ENCODE data around the gene C20orf204. TPM values are rescaled to one million over a fixed set of nuclear protein-coding genes. Genes with fewer than 3 reads are reported as not detected.
A peak's percentile ranks its signal among the peaks of the same experiment; 100 is the strongest.
"Not testable (repeated sequence)": the region's sequence is repeated elsewhere in the genome, so short reads cannot be mapped to it uniquely, and the experiment has no call there.

Gene C20orf204
- total RNA-seq, 2 experiments from 2014 or later: 6.1 to 6.4 TPM

DNA sequence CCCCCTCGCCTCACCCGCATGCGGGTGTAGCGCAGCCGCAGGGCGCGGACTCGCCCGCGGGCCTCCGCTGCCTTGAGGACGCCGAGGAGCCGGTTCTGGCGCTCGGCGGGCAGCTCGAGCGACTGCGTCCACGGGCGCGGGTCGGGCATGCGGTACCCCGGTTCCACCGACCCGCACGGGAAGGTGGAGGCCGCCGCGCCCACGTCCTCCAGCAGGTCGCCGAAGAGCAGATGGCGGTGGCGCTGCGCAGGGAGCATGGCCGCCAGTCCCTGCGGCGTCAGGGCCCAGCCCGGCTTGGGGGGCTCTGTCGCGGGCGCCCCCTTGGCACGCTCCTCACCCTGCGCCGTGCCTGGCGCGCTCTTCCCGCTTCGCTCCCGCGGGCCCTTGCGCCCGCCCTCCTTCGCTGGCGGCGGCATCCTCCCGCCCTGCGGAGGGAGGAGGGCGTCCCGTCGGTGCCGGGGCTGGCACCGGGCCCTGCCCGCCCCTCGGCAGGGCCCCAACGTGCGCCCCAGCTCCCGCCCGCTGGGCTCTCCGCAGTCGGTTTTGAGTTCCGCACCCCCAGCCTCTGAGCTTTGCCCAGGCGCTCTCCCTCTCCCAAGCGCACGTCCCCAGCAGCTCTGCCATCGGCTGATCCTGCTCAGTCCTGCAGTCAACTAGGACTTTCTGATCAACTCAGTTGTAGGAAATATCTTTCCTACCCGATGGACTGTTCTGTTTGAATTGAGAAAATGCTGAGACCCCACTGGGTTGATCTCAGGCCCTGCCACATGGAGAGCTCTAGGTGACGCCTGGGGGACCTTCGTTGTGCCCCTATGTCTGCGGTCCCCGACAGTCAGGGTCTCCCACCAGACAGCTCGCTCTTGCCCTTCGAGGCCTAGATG is 48.1 kb downstream of the C20orf204 start, which contains the start of gene LKAAEAR1:
Gene LKAAEAR1 (minus strand): TSS at position 595 of the 881 bp plus-strand sequence. CDS start 179 bp downstream, at position 416.
- CTCF ChIA-PET: interaction anchor here (0.8 to 2.6 kb wide), 8 partner anchors 16 to 900 kb away, joined by 3 to 25 read pairs (median 3); partner anchors contain the start of gene PCMTD2
- intact Hi-C loops (cut with DNase I, micrococcal nuclease): loop anchor here (1.0 to 5.0 kb wide), 2 partner anchors 36 to 168 kb away; no protein-coding TSS in a partner anchor
- Mint-ChIP-seq H3K36me3 (ENCODE audit: low read depth) (no peaks in the 10 kb centered on the region), H3K4me3 (peak within 1 kb of the TSS; percentile 91), H3K9me3 (no peaks in the 10 kb centered on the region), H3K27ac (peak within 1 kb of the TSS; percentile 73), H3K4me1 (ENCODE audit: low read depth) (peaks cover 34% of the 10 kb centered on the region), H3K27me3 (no peaks in the 10 kb centered on the region)
- POLR2A ChIA-PET: interaction anchor here (0.7 to 2.5 kb wide), 11 partner anchors 15 to 564 kb away, joined by 3 to 8 read pairs (median 4); partner anchors contain the start of genes PPDPF and TCEA2
- peak within 1 kb of the TSS; percentile 37 for H3K4me3 ChIP-seq (ENCODE audit: low read length)
- peaks cover 39% of the 10 kb centered on the region for H3K4me1 ChIP-seq (ENCODE audit: insufficient read depth, low read length)
- H3K36me3 ChIP-seq (ENCODE audit: insufficient read depth, low read length): no peaks in the 10 kb centered on the region
- ATAC-seq (ENCODE audit: poor library complexity) (no peak), DNase-seq (peak in 1 of 14 experiments; percentile 53)
- H3K27ac ChIP-seq (ENCODE audit: low read depth in 1 of 2, low read length in 2 of 2): no peak within 1 kb of the TSS
- peaks cover 8 to 20% of the 10 kb centered on the region in 2 experiments for H3K9me3 ChIP-seq (ENCODE audit: control insufficient read depth in 1 of 2, insufficient read depth in 1 of 2, low read length in 2 of 2)
- TF ChIP-seq, protein P1, sequence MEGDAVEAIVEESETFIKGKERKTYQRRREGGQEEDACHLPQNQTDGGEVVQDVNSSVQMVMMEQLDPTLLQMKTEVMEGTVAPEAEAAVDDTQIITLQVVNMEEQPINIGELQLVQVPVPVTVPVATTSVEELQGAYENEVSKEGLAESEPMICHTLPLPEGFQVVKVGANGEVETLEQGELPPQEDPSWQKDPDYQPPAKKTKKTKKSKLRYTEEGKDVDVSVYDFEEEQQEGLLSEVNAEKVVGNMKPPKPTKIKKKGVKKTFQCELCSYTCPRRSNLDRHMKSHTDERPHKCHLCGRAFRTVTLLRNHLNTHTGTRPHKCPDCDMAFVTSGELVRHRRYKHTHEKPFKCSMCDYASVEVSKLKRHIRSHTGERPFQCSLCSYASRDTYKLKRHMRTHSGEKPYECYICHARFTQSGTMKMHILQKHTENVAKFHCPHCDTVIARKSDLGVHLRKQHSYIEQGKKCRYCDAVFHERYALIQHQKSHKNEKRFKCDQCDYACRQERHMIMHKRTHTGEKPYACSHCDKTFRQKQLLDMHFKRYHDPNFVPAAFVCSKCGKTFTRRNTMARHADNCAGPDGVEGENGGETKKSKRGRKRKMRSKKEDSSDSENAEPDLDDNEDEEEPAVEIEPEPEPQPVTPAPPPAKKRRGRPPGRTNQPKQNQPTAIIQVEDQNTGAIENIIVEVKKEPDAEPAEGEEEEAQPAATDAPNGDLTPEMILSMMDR (IDR thresholded peaks at IDR 0.05): peak; percentile 19
- peaks cover 0 to 5% of the 10 kb centered on the region in 2 experiments for H3K27me3 ChIP-seq (ENCODE audit: control insufficient read depth in 1 of 2, insufficient read depth in 2 of 2, low read length in 2 of 2)

DNA sequence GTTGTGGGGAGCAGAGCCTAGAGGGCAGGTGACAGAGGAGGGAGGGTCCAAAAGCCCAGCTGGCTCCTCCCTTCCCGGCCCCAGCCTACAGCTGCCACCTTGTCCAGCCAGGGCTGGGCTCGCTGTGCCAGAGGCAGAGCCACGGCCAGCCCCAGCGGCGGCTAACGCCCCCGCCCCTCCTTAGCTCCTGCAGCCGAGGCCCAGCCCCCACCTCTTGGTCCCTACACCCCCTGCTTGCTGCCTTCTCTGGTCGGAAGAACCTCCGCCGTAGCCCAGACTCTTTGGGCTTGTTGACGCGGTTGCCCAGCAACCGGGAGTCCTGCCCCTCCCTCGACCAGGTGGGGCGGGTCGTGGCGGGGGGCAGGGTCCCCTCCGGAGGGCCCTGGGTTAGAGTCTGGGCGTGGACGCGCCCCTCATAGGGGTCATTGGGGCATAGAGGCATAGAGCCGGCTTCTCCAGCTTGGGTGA is 48.7 kb downstream of the C20orf204 start:
- CTCF ChIA-PET: interaction anchor here (2.1 kb wide), 1 partner anchor 46 kb away, joined by 12 read pairs; no protein-coding TSS in a partner anchor
- Histone ChIP-seq H3K4me3 (ENCODE audit: low read length) (no peak overlapping the region), H3K36me3 (ENCODE audit: insufficient read depth, low read length) (no peaks in the 10 kb centered on the region), H3K27me3 (ENCODE audit: control insufficient read depth in 1 of 2, insufficient read depth in 2 of 2, low read length in 2 of 2) (peaks cover 0 to 5% of the 10 kb centered on the region in 2 experiments), H3K9me3 (ENCODE audit: control insufficient read depth in 1 of 2, insufficient read depth in 1 of 2, low read length in 2 of 2) (peaks cover 8 to 20% of the 10 kb centered on the region in 2 experiments), H3K27ac (ENCODE audit: low read depth in 1 of 2, low read length in 2 of 2) (no peak overlapping the region), H3K4me1 (ENCODE audit: insufficient read depth, low read length) (peaks cover 39% of the 10 kb centered on the region)
- Mint-ChIP-seq H3K4me1 (ENCODE audit: low read depth) (peaks cover 34% of the 10 kb centered on the region), H3K27me3 (no peaks in the 10 kb centered on the region), H3K4me3 (peak overlapping the region; percentile 91), H3K36me3 (ENCODE audit: low read depth) (no peaks in the 10 kb centered on the region), H3K9me3 (no peaks in the 10 kb centered on the region), H3K27ac (peak overlapping the region; percentile 73)
- DNase-seq (peak in 1 of 14 experiments; percentile 52), ATAC-seq (ENCODE audit: poor library complexity) (no peak)
- POLR2A ChIA-PET: interaction anchor here (1.2 to 2.5 kb wide), 5 partner anchors 15 to 46 kb away, joined by 4 to 8 read pairs (median 6); no protein-coding TSS in a partner anchor
- TF ChIP-seq, protein P1 (IDR thresholded peaks at IDR 0.05): no peak
- intact Hi-C loops (cut with DNase I, micrococcal nuclease): loop anchor here in 1 of 2 experiments (5.0 kb wide), 1 partner anchor 168 kb away; no protein-coding TSS in a partner anchor

DNA sequence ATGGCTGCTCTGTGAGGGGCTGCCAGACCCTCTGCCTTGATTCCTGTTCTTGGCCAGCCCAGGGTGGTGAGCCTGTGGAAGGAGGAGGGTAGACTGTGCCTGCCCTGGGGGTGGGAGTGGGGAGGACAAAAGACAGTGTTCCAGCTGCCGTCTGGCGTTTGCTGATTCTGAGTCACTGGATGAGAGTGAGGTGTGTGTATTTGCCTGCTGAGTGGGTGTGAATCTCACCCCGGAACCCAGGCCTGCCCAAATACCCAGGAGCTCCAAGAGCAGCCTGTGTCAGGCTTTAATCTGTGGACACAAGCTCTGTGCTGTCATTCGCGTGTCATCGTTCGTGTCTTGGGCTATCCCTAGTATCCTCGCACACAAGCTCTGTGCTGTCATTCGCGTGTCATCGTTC is 50.8 kb downstream of the C20orf204 start:
- no peak for DNase-seq
- Mint-ChIP-seq H3K9me3 (no peaks in the 10 kb centered on the region), H3K4me3 (no peak overlapping the region), H3K27me3 (no peaks in the 10 kb centered on the region), H3K36me3 (ENCODE audit: low read depth) (no peaks in the 10 kb centered on the region), H3K27ac (no peak overlapping the region), H3K4me1 (ENCODE audit: low read depth) (peaks cover 20% of the 10 kb centered on the region)
- Histone ChIP-seq H3K36me3 (ENCODE audit: insufficient read depth, low read length) (no peaks in the 10 kb centered on the region), H3K27ac (ENCODE audit: low read depth in 1 of 2, low read length in 2 of 2) (no peak overlapping the region), H3K4me3 (ENCODE audit: low read length) (no peak overlapping the region), H3K4me1 (ENCODE audit: insufficient read depth, low read length) (peaks cover 25% of the 10 kb centered on the region), H3K9me3 (ENCODE audit: control insufficient read depth in 1 of 2, insufficient read depth in 1 of 2, low read length in 2 of 2) (peaks cover 8 to 20% of the 10 kb centered on the region in 2 experiments), H3K27me3 (ENCODE audit: control insufficient read depth in 1 of 2, insufficient read depth in 2 of 2, low read length in 2 of 2) (peaks cover 0 to 5% of the 10 kb centered on the region in 2 experiments)
- CTCF ChIA-PET: interaction anchor here (1.6 kb wide), 1 partner anchor 17 kb away, joined by 4 read pairs; no protein-coding TSS in a partner anchor
- intact Hi-C loops (cut with DNase I, micrococcal nuclease): no loop called here
- TF ChIP-seq, protein P1 (IDR thresholded peaks at IDR 0.05): no peak
- ATAC-seq (ENCODE audit: poor library complexity): no peak
- POLR2A ChIA-PET: no interaction called here

DNA sequence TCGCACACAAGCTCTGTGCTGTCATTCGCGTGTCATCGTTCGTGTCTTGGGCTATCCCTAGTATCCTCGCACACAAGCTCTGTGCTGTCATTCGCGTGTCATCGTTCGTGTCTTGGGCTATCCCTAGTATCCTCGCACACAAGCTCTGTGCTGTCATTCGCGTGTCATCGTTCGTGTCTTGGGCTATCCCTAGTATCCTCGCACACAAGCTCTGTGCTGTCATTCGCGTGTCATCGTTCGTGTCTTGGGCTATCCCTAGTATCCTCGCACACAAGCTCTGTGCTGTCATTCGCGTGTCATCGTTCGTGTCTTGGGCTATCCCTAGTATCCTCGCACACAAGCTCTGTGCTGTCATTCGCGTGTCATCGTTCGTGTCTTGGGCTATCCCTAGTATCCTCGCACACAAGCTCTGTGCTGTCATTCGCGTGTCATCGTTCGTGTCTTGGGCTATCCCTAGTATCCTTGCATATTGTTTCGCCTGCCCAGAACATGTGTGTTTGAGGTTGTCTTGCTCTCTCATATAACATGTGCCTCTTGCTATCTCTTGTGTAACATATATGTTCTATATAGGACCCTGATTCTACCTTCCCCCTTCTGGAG is 51.3 kb downstream of the C20orf204 start:
- CTCF ChIA-PET: interaction anchor here (1.6 kb wide), 1 partner anchor 18 kb away, joined by 4 read pairs; no protein-coding TSS in a partner anchor
- H3K9me3 Mint-ChIP-seq; H3K27ac ChIP-seq (ENCODE audit: low read depth in 1 of 2, low read length in 2 of 2); H3K4me3 ChIP-seq (ENCODE audit: low read length); H3K27me3 Mint-ChIP-seq; H3K27ac Mint-ChIP-seq; H3K36me3 Mint-ChIP-seq (ENCODE audit: low read depth); ATAC-seq (ENCODE audit: poor library complexity); DNase-seq; intact Hi-C loops (cut with DNase I, micrococcal nuclease); H3K36me3 ChIP-seq (ENCODE audit: insufficient read depth, low read length); H3K27me3 ChIP-seq (ENCODE audit: control insufficient read depth in 1 of 2, insufficient read depth in 2 of 2, low read length in 2 of 2); H3K4me3 Mint-ChIP-seq; POLR2A ChIA-PET: not testable (repeated sequence)
- Histone ChIP-seq H3K9me3 (ENCODE audit: control insufficient read depth in 1 of 2, insufficient read depth in 1 of 2, low read length in 2 of 2) (peaks cover 8 to 20% of the 10 kb centered on the region in 2 experiments), H3K4me1 (ENCODE audit: insufficient read depth, low read length) (peaks cover 19% of the 10 kb centered on the region)
- H3K4me1 Mint-ChIP-seq (ENCODE audit: low read depth): peaks cover 18% of the 10 kb centered on the region
